GM12872 (cell line): ENCODE results near the gene COTL1.

Experiments
- CTCF ChIP-seq: IDR thresholded peaks from 3 replicates; pipeline ENCODE4 v1.5.1; 2011; ENCODE audit warnings: low read depth, mild to moderate bottlenecking, low read length, moderate library complexity; ENCODE audit not compliant: insufficient read depth

Gene COTL1

GRCh38 chr16:84659656-84660300 is 41.9 kb upstream of the COTL1 start:
- TF ChIP-seq CTCF: no peak

- TF ChIP-seq CTCF: no peak
Measured at GRCh38 chr16:84658690-84659089, 40.8 kb upstream of the COTL1 start.

- TF ChIP-seq CTCF: no peak
Measured at GRCh38 chr16:84657229-84657837, 39.5 kb upstream of the COTL1 start.

GRCh38 chr16:84656649-84657048 is 38.8 kb upstream of the COTL1 start:
- no peak for TF ChIP-seq CTCF

- TF ChIP-seq CTCF: no peak
Measured at GRCh38 chr16:84654998-84655397, 37.1 kb upstream of the COTL1 start.

GRCh38 chr16:84654238-84654637 is 36.4 kb upstream of the COTL1 start:
- no peak for TF ChIP-seq CTCF

GRCh38 chr16:84652566-84652965 is 34.7 kb upstream of the COTL1 start:
- no peak for TF ChIP-seq CTCF
